Gastrocnemius medialis (tissue), 4 donors: ENCODE data around the gene SPDYE1. TPM values are rescaled to one million over a fixed set of nuclear protein-coding genes. Genes with fewer than 3 reads are reported as not detected.
A peak's percentile ranks its signal among the peaks of the same experiment; 100 is the strongest.

Source experiments
- ATAC-seq, 2 donors: fragments of 150-250 bp; one replicate each; pipeline ENCODE4 v1.9.1; 2016
- DNase-seq, 2 donors: peaks; one replicate each; pipeline ENCODE4 v3.0.0-alpha.2; 2019
- H3K27ac ChIP-seq, 4 donors: fragments of 200-600 bp; sonication (generic); 1 replicate in 1 of 4; 2 replicates in 3 of 4; pipeline ENCODE4 v1.5.1; 2016 to 2018; ENCODE audit warnings: mild to moderate bottlenecking in 2 of 4, moderate library complexity in 1 of 4
- H3K27me3 ChIP-seq, 3 donors: fragments of 200-600 bp; sonication (generic) in 2 of 3; 1 replicate in 1 of 3; 2 replicates in 2 of 3; pipeline versions ENCODE4 v1.5.1 to v1.6.0; 2016 to 2019; ENCODE audit warnings: mild to moderate bottlenecking in 1 of 3, moderate library complexity in 1 of 3
- H3K36me3 ChIP-seq, 2 donors: fragments of 200-600 bp; sonication (generic) in 1 of 2; one replicate each; pipeline ENCODE4 v1.5.1; 2017 to 2018
- H3K4me1 ChIP-seq, 2 donors: fragments of 200-600 bp; sonication (generic) in 1 of 2; one replicate each; pipeline ENCODE4 v1.5.1; 2016 to 2017; ENCODE audit warnings: mild to moderate bottlenecking in 2 of 2
- H3K4me3 ChIP-seq, 4 donors: fragments of 200-600 bp; sonication (generic) in 3 of 4; 1 replicate in 1 of 4; 2 replicates in 3 of 4; pipeline ENCODE4 v1.5.1; 2016 to 2019; ENCODE audit warnings: mild to moderate bottlenecking in 2 of 4
- H3K9me3 ChIP-seq, 3 donors: fragments of 200-600 bp; sonication (generic) in 2 of 3; 1 replicate in 1 of 3; 2 replicates in 2 of 3; pipeline ENCODE4 v1.5.1; 2016 to 2019
- POLR2A ChIP-seq, 2 donors: fragments of 450-650 bp; IDR thresholded peaks; one replicate each; pipeline ENCODE4 v1.6.1; 2017; ENCODE audit warnings: antibody characterized with exemption in 2 of 2, mild to moderate bottlenecking in 2 of 2, moderate library complexity in 2 of 2
- in situ Hi-C, 4 donors: fragments of 200-750 bp; cut with MboI; loops; one replicate each; pipeline versions ENCODE4 v1.15.0 to v1.8.0; 2017; ENCODE audit warnings: low sequenced_read_pairs in 4 of 4
- intact Hi-C: fragments of 100-400 bp; cut with DNase I; formaldehyde crosslinking; loops from one replicate; pipeline ENCODE4 v1.15.1; 2023; ENCODE audit warnings: low total_unique reads
- total RNA-seq, 4 donors: library from RNA; depleted of rRNA; stranded (reverse); fragments of >200 nt; gene quantifications; one replicate each; pipeline versions ENCODE4 v1.1.0 to v1.2.3, GENCODE V29; 2016
- TF ChIP-seq, protein P1 (sequence below), 5 experiments: fragments of 450-650 bp in 3 of 5; fragments of 200-600 bp in 2 of 5; sonication (generic) in 2 of 5; IDR thresholded peaks in 4 of 5; conservative IDR thresholded peaks in 1 of 5; 1 replicate in 4 of 5; 2 replicates in 1 of 5; pipeline ENCODE4 v1.5.1; 2016 to 2019; ENCODE audit warnings: antibody characterized with exemption in 5 of 5, mild to moderate bottlenecking in 3 of 5, moderate library complexity in 3 of 5

The SPDYE1 gene
- total RNA-seq, 4 donors from 2014 or later: not detected

DNA sequence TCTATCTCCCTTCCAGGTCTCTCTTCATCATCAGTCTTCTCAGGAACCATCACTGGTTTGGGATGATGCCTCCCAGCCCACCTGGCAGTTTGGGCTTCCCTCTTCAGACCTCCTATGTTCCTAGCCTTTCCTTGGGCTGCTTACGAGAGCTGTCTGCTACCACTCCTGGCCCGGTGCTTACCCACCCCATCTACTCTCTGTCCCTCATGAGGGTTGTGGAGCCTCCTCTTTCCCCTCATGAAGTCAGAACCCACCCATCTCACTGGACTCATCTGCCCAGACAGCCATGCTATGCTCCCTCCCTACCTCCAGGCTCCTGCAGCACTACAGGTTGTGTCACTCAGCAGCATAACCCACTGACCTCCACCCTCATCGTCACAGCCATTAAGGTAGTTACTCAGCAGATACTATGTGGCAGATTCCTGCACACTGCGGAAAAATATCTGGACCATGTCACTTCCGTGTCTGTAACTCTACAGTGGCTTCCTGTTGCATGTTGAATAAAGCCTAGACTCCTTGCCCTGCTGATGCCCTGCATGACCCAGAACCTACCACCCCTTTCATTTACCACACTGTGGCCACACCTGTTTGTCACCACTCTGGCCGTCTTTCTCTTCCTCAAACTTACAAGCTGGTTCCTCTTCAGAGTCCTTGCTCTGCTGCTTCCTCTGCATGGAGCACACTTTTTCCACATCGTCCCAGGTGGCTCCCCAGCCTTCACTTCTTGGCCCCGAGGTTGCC, 48.8 kb downstream of the SPDYE1 start:
- Histone ChIP-seq H3K4me1 (peaks cover 23 to 26% of the 10 kb centered on the region in 2 donors), H3K4me3 (no peak overlapping the region), H3K9me3 (no peaks in the 10 kb centered on the region), H3K27ac (peak overlapping the region in 2 of 4 donors; percentile 88 to 89), H3K36me3 (peaks cover 0 to 28% of the 10 kb centered on the region in 2 donors), H3K27me3 (no peaks in the 10 kb centered on the region)
- TF ChIP-seq POLR2A (IDR thresholded peaks at IDR 0.05): no peak
- TF ChIP-seq, protein P1, sequence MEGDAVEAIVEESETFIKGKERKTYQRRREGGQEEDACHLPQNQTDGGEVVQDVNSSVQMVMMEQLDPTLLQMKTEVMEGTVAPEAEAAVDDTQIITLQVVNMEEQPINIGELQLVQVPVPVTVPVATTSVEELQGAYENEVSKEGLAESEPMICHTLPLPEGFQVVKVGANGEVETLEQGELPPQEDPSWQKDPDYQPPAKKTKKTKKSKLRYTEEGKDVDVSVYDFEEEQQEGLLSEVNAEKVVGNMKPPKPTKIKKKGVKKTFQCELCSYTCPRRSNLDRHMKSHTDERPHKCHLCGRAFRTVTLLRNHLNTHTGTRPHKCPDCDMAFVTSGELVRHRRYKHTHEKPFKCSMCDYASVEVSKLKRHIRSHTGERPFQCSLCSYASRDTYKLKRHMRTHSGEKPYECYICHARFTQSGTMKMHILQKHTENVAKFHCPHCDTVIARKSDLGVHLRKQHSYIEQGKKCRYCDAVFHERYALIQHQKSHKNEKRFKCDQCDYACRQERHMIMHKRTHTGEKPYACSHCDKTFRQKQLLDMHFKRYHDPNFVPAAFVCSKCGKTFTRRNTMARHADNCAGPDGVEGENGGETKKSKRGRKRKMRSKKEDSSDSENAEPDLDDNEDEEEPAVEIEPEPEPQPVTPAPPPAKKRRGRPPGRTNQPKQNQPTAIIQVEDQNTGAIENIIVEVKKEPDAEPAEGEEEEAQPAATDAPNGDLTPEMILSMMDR (IDR thresholded peaks at IDR 0.05 in 4 of 5, conservative IDR thresholded peaks at IDR 0.05 in 1 of 5): no peak
- in situ Hi-C loops: no loop called here
- ATAC-seq (no peak), DNase-seq (no peak)
- intact Hi-C loops: no loop called here

DNA sequence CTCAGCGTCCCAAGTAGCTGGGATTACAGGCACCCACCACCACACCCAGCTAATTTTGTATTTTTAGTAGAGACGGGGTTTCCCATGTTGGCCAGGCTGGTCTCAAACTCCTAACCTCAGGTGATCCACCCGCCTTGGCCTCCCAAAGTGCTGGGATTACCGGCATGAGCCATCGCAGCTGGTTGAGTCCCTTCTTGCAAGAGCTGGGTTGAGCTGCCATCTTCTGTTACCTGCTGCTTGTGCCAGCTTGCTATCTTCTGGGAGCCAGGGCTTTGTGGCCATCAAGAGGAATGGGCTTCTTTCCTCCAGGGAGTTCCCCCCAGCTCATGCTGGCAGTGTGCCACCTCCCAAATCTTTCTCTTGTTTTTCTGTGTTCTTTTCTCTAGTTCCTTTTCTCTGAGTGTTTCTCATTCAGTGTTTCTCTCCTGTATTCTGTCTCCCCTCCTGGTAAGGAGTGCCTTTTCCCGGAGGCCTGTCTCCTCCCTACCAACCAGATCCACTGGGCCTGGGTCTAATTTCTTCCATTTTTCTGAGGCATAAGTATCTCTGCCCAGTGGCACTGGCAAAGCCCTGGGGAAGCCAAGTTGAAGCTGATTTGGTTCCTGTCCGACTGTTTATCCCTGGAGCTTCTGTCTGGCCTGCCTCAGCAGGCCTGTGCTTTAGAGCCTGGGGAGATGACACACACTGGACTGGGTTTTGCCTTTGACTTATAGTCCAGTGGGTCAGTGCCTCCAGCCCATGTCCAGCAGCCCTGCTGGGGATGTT, 50.5 kb downstream of the SPDYE1 start:
- ATAC-seq: no peak
- in situ Hi-C loops: no loop called here
- peaks cover 23 to 26% of the 10 kb centered on the region in 2 donors for H3K4me1 ChIP-seq

DNA sequence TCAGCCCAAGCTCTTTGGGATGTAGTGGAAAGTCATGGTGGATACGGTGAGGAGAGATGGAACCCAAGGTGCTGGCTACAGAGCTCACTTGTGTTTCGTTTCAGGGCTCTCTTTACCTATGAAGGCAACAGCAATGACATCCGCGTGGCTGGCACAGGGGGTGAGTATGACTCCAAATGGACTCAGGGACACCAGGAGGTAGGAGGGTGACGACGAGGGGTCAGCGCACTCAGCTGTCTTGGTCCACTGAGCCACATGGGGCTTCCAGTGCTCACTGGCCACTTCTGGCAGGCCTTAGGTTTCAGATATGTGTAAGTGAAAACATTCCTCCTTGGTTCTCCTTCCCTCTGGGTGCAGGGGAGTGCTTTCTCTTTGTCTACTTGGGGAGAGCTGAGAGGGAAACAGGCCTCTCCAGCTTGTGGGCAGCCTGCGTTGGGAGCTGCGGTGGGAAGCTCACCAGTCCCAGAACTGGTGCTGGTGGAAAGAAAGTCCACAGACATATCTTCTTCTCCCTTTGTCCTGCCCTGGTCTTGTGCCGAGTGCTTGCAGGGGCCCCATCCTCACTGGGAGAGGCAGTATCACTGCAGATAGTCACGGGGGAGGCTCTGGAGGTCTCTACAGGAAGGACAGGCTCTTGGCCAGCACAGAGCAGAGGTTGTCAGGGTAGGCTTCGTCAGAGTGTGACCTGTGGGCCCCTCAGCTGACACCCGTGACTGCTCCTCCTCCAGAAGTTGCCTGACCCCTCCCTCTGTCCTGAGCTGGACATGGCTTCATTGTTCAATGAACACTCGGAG, 52.6 kb downstream of the SPDYE1 start:
- H3K4me1 ChIP-seq: peaks cover 15 to 19% of the 10 kb centered on the region in 2 donors
- H3K27me3 ChIP-seq: no peaks in the 10 kb centered on the region
- intact Hi-C loops: no loop called here
- no peak overlapping the region for H3K4me3 ChIP-seq
- H3K27ac ChIP-seq: peak overlapping the region in 1 of 4 donors; percentile 22
- ATAC-seq (no peak), DNase-seq (no peak)
- in situ Hi-C loops: no loop called here
- peaks cover 0 to 57% of the 10 kb centered on the region in 2 donors for H3K36me3 ChIP-seq
- TF ChIP-seq POLR2A (IDR thresholded peaks at IDR 0.05): no peak
- TF ChIP-seq, protein P1 (IDR thresholded peaks at IDR 0.05 in 4 of 5, conservative IDR thresholded peaks at IDR 0.05 in 1 of 5): no peak
- H3K9me3 ChIP-seq: no peaks in the 10 kb centered on the region

More for the DNA sequence above, 50.5 kb downstream of the SPDYE1 start:
- Histone ChIP-seq H3K4me3 (no peak overlapping the region), H3K36me3 (peaks cover 0 to 43% of the 10 kb centered on the region in 2 donors), H3K27ac (no peak overlapping the region), H3K27me3 (no peaks in the 10 kb centered on the region), H3K9me3 (no peaks in the 10 kb centered on the region)
- no peak for DNase-seq
- intact Hi-C loops: no loop called here
- TF ChIP-seq, protein P1 (IDR thresholded peaks at IDR 0.05 in 4 of 5, conservative IDR thresholded peaks at IDR 0.05 in 1 of 5): no peak
- TF ChIP-seq POLR2A (IDR thresholded peaks at IDR 0.05): no peak

DNA sequence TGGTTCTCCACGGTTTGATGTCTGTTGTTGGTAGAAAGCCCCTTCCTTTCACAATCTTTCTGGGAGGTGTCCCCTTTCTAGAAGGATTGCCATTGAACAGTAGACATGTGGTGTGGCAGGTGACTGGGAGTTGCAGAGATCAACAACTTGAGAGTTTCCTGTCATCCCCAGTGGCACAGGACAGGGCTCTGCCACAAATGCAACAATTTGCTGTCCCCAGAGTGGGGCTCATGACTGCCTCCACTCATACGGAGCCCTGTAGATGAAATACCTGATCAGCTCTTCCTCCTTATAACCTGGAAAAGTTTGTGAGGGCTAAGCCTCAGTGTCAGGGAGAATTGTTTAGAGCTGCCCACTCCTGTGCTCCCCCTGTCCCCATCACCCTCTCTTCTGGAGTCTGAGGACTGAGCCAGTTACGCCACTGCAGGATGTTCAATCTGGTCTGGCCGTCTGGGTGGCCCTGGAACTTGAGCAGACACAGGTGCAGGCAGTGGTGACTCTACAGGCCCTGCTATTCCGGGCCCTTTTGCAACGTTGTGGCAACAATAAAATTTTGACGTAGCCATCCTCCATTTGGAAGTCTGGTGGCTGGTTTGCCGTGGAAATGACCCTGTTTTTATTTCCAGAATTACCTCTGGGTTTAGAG, 53.3 kb downstream of the SPDYE1 start:
- no peak overlapping the region for H3K4me3 ChIP-seq
- TF ChIP-seq, protein P1 (IDR thresholded peaks at IDR 0.05 in 4 of 5, conservative IDR thresholded peaks at IDR 0.05 in 1 of 5): no peak
- TF ChIP-seq POLR2A (IDR thresholded peaks at IDR 0.05): no peak
- in situ Hi-C loops: no loop called here
- DNase-seq (peak in 1 of 2 donors; percentile 18), ATAC-seq (peak in 1 of 2 donors; percentile 47)
- H3K27ac ChIP-seq: peak overlapping the region in 1 of 4 donors; percentile 22
- peaks cover 0 to 58% of the 10 kb centered on the region in 2 donors for H3K36me3 ChIP-seq
- no peaks in the 10 kb centered on the region for H3K9me3 ChIP-seq
- H3K4me1 ChIP-seq: peaks cover 8 to 12% of the 10 kb centered on the region in 2 donors
- intact Hi-C loops: no loop called here
- no peaks in the 10 kb centered on the region for H3K27me3 ChIP-seq
